ENCODE results near the gene F5. TPM values are rescaled to one million over a fixed set of nuclear protein-coding genes. Genes with fewer than 3 reads are reported as not detected.

The F5 gene
- total RNA-seq, 2 experiments from 2014 or later = not detected

- Histone ChIP-seq H2AFZ (ENCODE audit: low read length) (no peak overlapping the region), H4K20me1 (ENCODE audit: insufficient read depth, low read length) (no peaks in the 10 kb centered on the region), H3K4me1 (ENCODE audit: insufficient read depth, low read length, poor library complexity, severe bottlenecking) (peaks cover 6% of the 10 kb centered on the region), H3K27ac (ENCODE audit: low read depth, low read length, poor library complexity, severe bottlenecking) (no peak overlapping the region), H3K9me2 (ENCODE audit: insufficient read depth, low read length) (no peaks in the 10 kb centered on the region), H3K4me3 (ENCODE audit: low read depth, low read length, poor library complexity, severe bottlenecking) (no peak overlapping the region), H3K9me3 (ENCODE audit: low read length) (no peaks in the 10 kb centered on the region), H3K4me2 (ENCODE audit: low read length) (no peak overlapping the region), H3K79me2 (ENCODE audit: insufficient read depth, low read depth, low read length) (no peaks in the 10 kb centered on the region), H3K36me3 (ENCODE audit: insufficient read depth, low read length) (no peaks in the 10 kb centered on the region)
- BruUV-seq (replicated peaks) = no TSS peak
- ChIA-PET POLR2A (interaction anchor here (0.5 to 1.0 kb wide), 3 partner anchors 22 to 1406 kb away, joined by 3 to 5 read pairs (median 3); no protein-coding TSS in a partner anchor), CTCF (ENCODE audit: unreplicated experiment) (no interaction called here)
- TF ChIP-seq CTCF (conservative IDR thresholded peaks at IDR 0.05; ENCODE audit: low read length) = no peak
- no peak for TF ChIP-seq EZH2phosphoT487 (IDR thresholded peaks at IDR 0.05; ENCODE audit: borderline replicate concordance, low read depth, low read length)
- DNase-seq (ENCODE audit: low spot score) = no peak
- intact Hi-C loops (cut with micrococcal nuclease; ENCODE audit: unreplicated experiment) = no loop called here
Observed at GRCh38 chr1:169530448-169530847, 55.8 kb downstream of the F5 start.

- POLR2A ChIA-PET = interaction anchor here (0.6 to 1.0 kb wide), 5 partner anchors 19 to 1311 kb away, joined by 3 to 4 read pairs (median 3); partner anchors contain the start of gene BLZF1
- no TSS peak for BruUV-seq (replicated peaks)
- Histone ChIP-seq H3K4me1 (ENCODE audit: insufficient read depth, low read length, poor library complexity, severe bottlenecking) (peaks cover 6% of the 10 kb centered on the region), H3K9me3 (ENCODE audit: low read length) (no peaks in the 10 kb centered on the region), H3K79me2 (ENCODE audit: insufficient read depth, low read depth, low read length) (no peaks in the 10 kb centered on the region), H3K4me3 (ENCODE audit: low read depth, low read length, poor library complexity, severe bottlenecking) (no peak overlapping the region), H2AFZ (ENCODE audit: low read length) (peak overlapping the region; percentile 38; the same call in 1 of the 2 replicates), H3K9me2 (ENCODE audit: insufficient read depth, low read length) (no peaks in the 10 kb centered on the region), H3K4me2 (ENCODE audit: low read length) (peak overlapping the region; percentile 48), H3K36me3 (ENCODE audit: insufficient read depth, low read length) (no peaks in the 10 kb centered on the region), H3K27ac (ENCODE audit: low read depth, low read length, poor library complexity, severe bottlenecking) (no peak overlapping the region), H4K20me1 (ENCODE audit: insufficient read depth, low read length) (no peaks in the 10 kb centered on the region)
- intact Hi-C loops (cut with micrococcal nuclease; ENCODE audit: unreplicated experiment) = no loop called here
- CTCF ChIA-PET (ENCODE audit: unreplicated experiment) = no interaction called here
- no peak for TF ChIP-seq EZH2phosphoT487 (IDR thresholded peaks at IDR 0.05; ENCODE audit: borderline replicate concordance, low read depth, low read length)
- no peak for TF ChIP-seq CTCF (conservative IDR thresholded peaks at IDR 0.05; ENCODE audit: low read length)
- no peak for DNase-seq (ENCODE audit: low spot score)
Observed at GRCh38 chr1:169529068-169529642, 57.1 kb downstream of the F5 start.

Measured in OCI-LY7 (cell line).